HFF-Myc (cell line): ENCODE measurements around the gene UBE2L6.

Experiments
- DNase-seq: peaks from one replicate; pipeline ENCODE4 v3.0.0-alpha.2; 2011; ENCODE audit warnings: low read depth; ENCODE audit errors: extremely low read depth
- H3K4me3 ChIP-seq: replicated peaks from 2 replicates; pipeline ENCODE4 v1.5.1; 2011; ENCODE audit warnings: low read depth, mild to moderate bottlenecking, control low read depth, low read length
- CTCF ChIP-seq: IDR thresholded peaks from 2 replicates; pipeline ENCODE4 v1.5.1; 2012; ENCODE audit warnings: mild to moderate bottlenecking, low read depth, low read length, control low read depth; ENCODE audit errors: missing control alignments

Gene UBE2L6

GRCh38 chr11:57556041-57556440 is 11.4 kb downstream of the UBE2L6 start:
- no peak for TF ChIP-seq CTCF
- no peak for DNase-seq
- H3K4me3 ChIP-seq, result no peak overlapping the region

GRCh38 chr11:57555393-57555792 is 12.1 kb downstream of the UBE2L6 start:
- DNase-seq, result no peak
- H3K4me3 ChIP-seq, result no peak overlapping the region
- no peak for TF ChIP-seq CTCF

- TF ChIP-seq CTCF, result no peak
- DNase-seq, result no peak
- no peak overlapping the region for H3K4me3 ChIP-seq
Observed at GRCh38 chr11:57552479-57552878, 15.0 kb downstream of the UBE2L6 start.

- DNase-seq, result no peak
- no peak for TF ChIP-seq CTCF
- H3K4me3 ChIP-seq, result no peak overlapping the region
Observed at GRCh38 chr11:57551941-57552340, 15.5 kb downstream of the UBE2L6 start.

- TF ChIP-seq CTCF, result no peak
- H3K4me3 ChIP-seq, result no peak overlapping the region
- no peak for DNase-seq
Observed at GRCh38 chr11:57549983-57550382, 17.5 kb downstream of the UBE2L6 start.

GRCh38 chr11:57547854-57548377 is 19.6 kb downstream of the UBE2L6 start:
- no peak for TF ChIP-seq CTCF
- DNase-seq, result no peak
- no peak overlapping the region for H3K4me3 ChIP-seq

GRCh38 chr11:57546869-57547475 is 20.5 kb downstream of the UBE2L6 start:
- H3K4me3 ChIP-seq, result no peak overlapping the region
- DNase-seq, result no peak
- no peak for TF ChIP-seq CTCF
